HepG2 (cell line): ENCODE data around the gene DPEP3. TPM values are rescaled to one million over a fixed set of nuclear protein-coding genes. Genes with fewer than 3 reads are reported as not detected.
A peak's percentile ranks its signal among the peaks of the same experiment; 100 is the strongest.

Experiments used
- AGO2 ChIP-seq: fragments of 200-400 bp; formaldehyde crosslinking; optimal IDR thresholded peaks from 2 replicates; pipeline ENCODE3; 2017; ENCODE audit warnings: mild to moderate bottlenecking, low read depth, low read length, moderate library complexity
- DNMT3B ChIP-seq: conservative IDR thresholded peaks from 2 replicates; pipeline ENCODE4 v1.6.1; 2016; ENCODE audit warnings: missing biosample characterization, control low read depth
- FOSL1 ChIP-seq: sonication (generic); formaldehyde crosslinking; IDR thresholded peaks from 2 replicates; pipeline ENCODE4 v1.9.0; 2021; ENCODE audit warnings: missing genetic modification reagents, borderline replicate concordance
- HCFC1 ChIP-seq: fragments of 150-350 bp; IDR thresholded peaks from 2 replicates; pipeline ENCODE4 v1.6.1; 2014; ENCODE audit warnings: low read depth, low read length
- HIVEP1 ChIP-seq: sonication (generic); formaldehyde crosslinking; IDR thresholded peaks from 2 replicates; pipeline ENCODE4 v1.4.0; 2020; ENCODE audit warnings: mild to moderate bottlenecking, missing genetic modification reagents
- HOXD1 ChIP-seq: sonication (generic); formaldehyde crosslinking; IDR thresholded peaks from 2 replicates; pipeline ENCODE4 v1.5.0; 2020; ENCODE audit warnings: missing genetic modification reagents
- KLF13 ChIP-seq: sonication (generic); formaldehyde crosslinking; IDR thresholded peaks from 2 replicates; pipeline ENCODE4 v1.4.0; 2020; ENCODE audit warnings: mild to moderate bottlenecking, missing genetic modification reagents
- MIER2 ChIP-seq: IDR thresholded peaks from 2 replicates; pipeline ENCODE4 v1.6.1; 2016; ENCODE audit warnings: missing biosample characterization, missing genetic modification reagents
- MZF1 ChIP-seq: sonication (generic); formaldehyde crosslinking; IDR thresholded peaks from 2 replicates; pipeline ENCODE4 v1.8.1; 2023; ENCODE audit warnings: mild to moderate bottlenecking, missing genetic modification reagents, borderline replicate concordance
- NFIB ChIP-seq: sonication (generic); formaldehyde crosslinking; IDR thresholded peaks from 2 replicates; pipeline ENCODE4 v1.9.0; 2021; ENCODE audit warnings: missing genetic modification reagents, mild to moderate bottlenecking, borderline replicate concordance
- REL ChIP-seq: sonication (generic); formaldehyde crosslinking; conservative IDR thresholded peaks from 2 replicates; pipeline ENCODE4 v1.8.0; 2022; ENCODE audit warnings: mild to moderate bottlenecking, missing genetic modification reagents, moderate library complexity
- SP5 ChIP-seq: IDR thresholded peaks from 2 replicates; pipeline ENCODE4 v1.6.1; 2016; ENCODE audit warnings: low read depth, borderline replicate concordance
- SRY ChIP-seq: sonication (generic); formaldehyde crosslinking; IDR thresholded peaks from 2 replicates; pipeline ENCODE4 v1.8.0; 2022; ENCODE audit warnings: mild to moderate bottlenecking, missing genetic modification reagents
- ZFP36L1 ChIP-seq: sonication (generic); formaldehyde crosslinking; IDR thresholded peaks from 2 replicates; pipeline ENCODE4 v1.8.0; 2022; ENCODE audit warnings: mild to moderate bottlenecking, missing genetic modification reagents, moderate library complexity
- ZFX ChIP-seq: sonication (generic); formaldehyde crosslinking; IDR thresholded peaks from 2 replicates; pipeline ENCODE4 v1.4.0; 2020; ENCODE audit warnings: mild to moderate bottlenecking, low read depth, missing genetic modification reagents, moderate library complexity
- ZNF136 ChIP-seq: sonication (generic); formaldehyde crosslinking; IDR thresholded peaks from 2 replicates; pipeline ENCODE4 v1.8.1; 2022; ENCODE audit warnings: low read depth, mild to moderate bottlenecking, moderate library complexity, missing genetic modification reagents
- ZNF30 ChIP-seq: sonication (generic); formaldehyde crosslinking; IDR thresholded peaks from 2 replicates; pipeline ENCODE4 v1.5.0; 2020; ENCODE audit warnings: mild to moderate bottlenecking, missing genetic modification reagents
- ZNF589 ChIP-seq: sonication (generic); formaldehyde crosslinking; conservative IDR thresholded peaks from 2 replicates; pipeline ENCODE4 v1.8.0; 2022; ENCODE audit warnings: mild to moderate bottlenecking, moderate library complexity, missing genetic modification reagents
- ZNF614 ChIP-seq: IDR thresholded peaks from 2 replicates; pipeline ENCODE4 v1.6.1; 2018; ENCODE audit warnings: missing biosample characterization, missing genetic modification reagents, inconsistent platforms, borderline replicate concordance
- ZNF709 ChIP-seq: sonication (generic); formaldehyde crosslinking; IDR thresholded peaks from 2 replicates; pipeline ENCODE4 v1.5.0; 2020; ENCODE audit warnings: mild to moderate bottlenecking, missing genetic modification reagents
- ZNF850 ChIP-seq: sonication (generic); formaldehyde crosslinking; conservative IDR thresholded peaks from 2 replicates; pipeline ENCODE4 v1.9.0; 2021; ENCODE audit warnings: mild to moderate bottlenecking, missing genetic modification reagents
- ZSCAN31 ChIP-seq: sonication (generic); formaldehyde crosslinking; IDR thresholded peaks from 2 replicates; pipeline ENCODE4 v1.5.0; 2020; ENCODE audit warnings: low read depth, mild to moderate bottlenecking, missing genetic modification reagents
- polyA plus RNA-seq, 8 experiments: library from polyadenylated mRNA; depleted of rRNA in 3 of 8; stranded (reverse) in 7 of 8; unstranded in 1 of 8; fragments of >200 nt; fragmentation: Illumina TruSeq in 4 of 8; extraction: Trizol in 4 of 8; gene quantifications; 2 replicates each; pipeline versions ENCODE4 v1.2.1 to v1.2.3, GENCODE V29; 2011 to 2016; ENCODE audit warnings: low read depth in 4 of 8, missing spikeins in 1 of 8, mixed read lengths in 1 of 8; ENCODE audit not compliant: insufficient read depth in 1 of 8
- total RNA-seq, 5 experiments: library from RNA; depleted of rRNA; stranded (reverse); fragments of >200 nt; fragmentation: Illumina TruSeq; extraction: Trizol; gene quantifications; 2 replicates each; pipeline ENCODE4 v1.2.3, GENCODE V29; 2016; ENCODE audit warnings: low read depth in 1 of 5
- TF ChIP-seq, protein P1 (sequence below): sonication (generic); formaldehyde crosslinking; IDR thresholded peaks from 2 replicates; pipeline ENCODE4 v1.8.0; 2022; ENCODE audit warnings: missing genetic modification reagents, mild to moderate bottlenecking, inconsistent platforms, borderline replicate concordance
- TF ChIP-seq, protein P2 (sequence below): sonication (generic); formaldehyde crosslinking; IDR thresholded peaks from 2 replicates; pipeline ENCODE4 v1.5.0; 2020; ENCODE audit warnings: missing genetic modification reagents
- TF ChIP-seq, protein P3 (sequence below): sonication (generic); formaldehyde crosslinking; IDR thresholded peaks from 2 replicates; pipeline ENCODE4 v1.5.1; 2020; ENCODE audit warnings: missing genetic modification reagents, mild to moderate bottlenecking, borderline replicate concordance

DPEP3 gene
- total and polyA plus RNA-seq, 2 of the 13 experiments (the other 11 are each of a cell fraction or from before 2014, with no cell fraction given) = not detected

DNA sequence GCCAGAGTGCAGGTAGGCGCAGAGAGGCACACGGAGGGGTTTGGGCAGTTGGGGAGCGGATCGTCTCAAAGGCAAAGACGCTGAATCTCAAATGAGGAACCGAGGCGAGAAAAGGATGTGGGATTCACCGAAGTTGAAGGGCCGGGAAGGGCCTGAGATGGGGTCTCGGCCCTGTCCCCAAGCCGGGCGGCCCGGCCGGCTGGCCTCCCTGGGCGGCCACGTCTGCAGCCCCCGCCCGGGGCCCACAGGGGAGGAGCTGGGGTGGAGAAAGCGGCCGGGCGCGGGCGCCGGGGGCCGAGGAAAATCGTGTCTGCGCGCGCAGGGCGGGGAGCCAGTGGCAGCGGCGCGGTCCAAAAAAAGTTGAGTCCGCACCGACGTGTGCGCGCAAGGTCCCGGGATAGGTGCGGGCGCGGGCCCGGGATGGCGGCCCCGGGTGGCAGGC lies 12.3 kb downstream of the DPEP3 start (continued):
- TF ChIP-seq REL (CRISPR knock-in tag) (peak; percentile 51; the same call in 1 of the 2 replicates), ZFX (no peak), HCFC1 (no peak), DNMT3B (CRISPR knock-in tag) (0 out of 2 replicates have a peak, but pooled peaks have one; percentile 6), ZFP36L1 (CRISPR knock-in tag) (no peak), ZNF136 (CRISPR knock-in tag) (no peak), AGO2 (peak; percentile 90), FOSL1 (CRISPR knock-in tag) (no peak), HOXD1 (CRISPR knock-in tag) (no peak), SP5 (CRISPR knock-in tag) (no peak), ZNF30 (0 out of 2 replicates have a peak, but pooled peaks have one; percentile 30), MIER2 (CRISPR knock-in tag) (no peak), SRY (CRISPR knock-in tag) (no peak), KLF13 (CRISPR knock-in tag) (no peak), ZNF614 (no peak), ZSCAN31 (CRISPR knock-in tag) (no peak), MZF1 (no peak), HIVEP1 (0 out of 2 replicates have a peak, but pooled peaks have one; percentile 6), ZNF709 (peak; percentile 34; the same call in 1 of the 2 replicates), NFIB (CRISPR knock-in tag) (no peak), ZNF589 (CRISPR knock-in tag) (peak; percentile 34; the same call in 1 of the 2 replicates), ZNF850 (CRISPR knock-in tag) (no peak)
- TF ChIP-seq, protein P1, sequence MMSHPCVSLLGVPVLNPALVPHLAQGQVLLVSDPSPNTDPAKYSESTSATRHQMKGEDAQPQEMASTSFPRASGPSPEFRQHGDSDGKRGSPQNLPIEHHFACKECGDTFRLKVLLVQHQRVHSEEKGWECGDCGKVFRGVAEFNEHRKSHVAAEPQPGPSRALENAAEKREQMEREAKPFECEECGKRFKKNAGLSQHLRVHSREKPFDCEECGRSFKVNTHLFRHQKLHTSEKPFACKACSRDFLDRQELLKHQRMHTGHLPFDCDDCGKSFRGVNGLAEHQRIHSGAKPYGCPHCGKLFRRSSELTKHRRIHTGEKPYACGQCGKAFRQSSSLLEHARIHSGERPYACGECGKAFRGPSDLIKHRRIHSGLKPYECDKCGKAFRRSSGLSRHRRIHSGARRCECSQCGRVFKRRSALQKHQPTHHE (CRISPR knock-in tag) = 0 out of 2 replicates have a peak, but pooled peaks have one; percentile 41
- TF ChIP-seq, protein P2, sequence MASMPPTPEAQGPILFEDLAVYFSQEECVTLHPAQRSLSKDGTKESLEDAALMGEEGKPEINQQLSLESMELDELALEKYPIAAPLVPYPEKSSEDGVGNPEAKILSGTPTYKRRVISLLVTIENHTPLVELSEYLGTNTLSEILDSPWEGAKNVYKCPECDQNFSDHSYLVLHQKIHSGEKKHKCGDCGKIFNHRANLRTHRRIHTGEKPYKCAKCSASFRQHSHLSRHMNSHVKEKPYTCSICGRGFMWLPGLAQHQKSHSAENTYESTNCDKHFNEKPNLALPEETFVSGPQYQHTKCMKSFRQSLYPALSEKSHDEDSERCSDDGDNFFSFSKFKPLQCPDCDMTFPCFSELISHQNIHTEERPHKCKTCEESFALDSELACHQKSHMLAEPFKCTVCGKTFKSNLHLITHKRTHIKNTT (CRISPR knock-in tag) = 0 out of 2 replicates have a peak, but pooled peaks have one; percentile 59
- TF ChIP-seq, protein P3, sequence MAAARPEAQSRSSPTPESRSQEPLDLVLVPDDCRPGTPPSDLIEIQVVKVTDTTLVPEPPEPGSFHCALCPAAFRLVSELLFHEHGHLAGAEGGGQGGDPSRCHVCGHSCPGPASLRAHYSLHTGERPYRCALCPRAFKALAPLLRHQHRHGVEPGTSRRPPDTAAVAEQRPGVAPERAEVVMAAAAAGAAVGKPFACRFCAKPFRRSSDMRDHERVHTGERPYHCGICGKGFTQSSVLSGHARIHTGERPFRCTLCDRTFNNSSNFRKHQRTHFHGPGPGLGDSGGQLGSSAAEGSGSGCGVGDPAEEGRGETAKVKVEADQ (CRISPR knock-in tag) = no peak
